GM18517 (cell line): Measurements from ENCODE around the gene ARHGEF9.
"Not testable (repeated sequence)": the region's sequence is repeated elsewhere in the genome, so short reads cannot be mapped to it uniquely, and the experiment has no call there.

ENCODE experiments used
- ATAC-seq: cut with Tn5 transposase; IDR thresholded peaks from one replicate; pipeline ENCODE4 v1.9.1; 2021; ENCODE audit warnings: mild to moderate bottlenecking, moderate library complexity; ENCODE audit not compliant: unreplicated experiment

Gene ARHGEF9

GRCh38 chrX:63784902-63785707 lies at the start of gene ARHGEF9:
ARHGEF9 (minus strand) TSS chrX:63785214; CDS start chrX:63785145, 69 bp downstream.
- no peak for ATAC-seq

DNA sequence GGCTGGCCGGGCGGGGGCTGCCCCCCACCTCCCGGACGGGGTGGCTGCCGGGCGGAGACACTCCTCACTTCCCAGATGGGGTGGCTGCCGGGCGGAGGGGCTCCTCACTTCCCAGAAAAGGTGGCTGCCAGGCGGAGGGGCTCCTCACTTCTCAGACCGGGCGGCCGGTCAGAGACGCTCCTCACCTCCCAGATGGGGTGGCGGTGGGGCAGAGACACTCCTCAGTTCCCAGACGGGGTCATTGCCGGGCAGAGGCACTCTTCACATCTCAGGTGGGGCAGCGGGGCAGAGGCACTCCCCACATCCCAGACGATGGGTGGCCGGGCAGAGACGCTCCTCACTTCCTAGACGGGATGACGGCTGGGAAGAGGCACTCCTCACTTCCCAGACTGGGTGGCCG lies 40.4 kb upstream of the ARHGEF9 start:
- ATAC-seq: not testable (repeated sequence)

GRCh38 chrX:63818156-63818555 lies 33.1 kb upstream of the ARHGEF9 start:
- no peak for ATAC-seq

DNA sequence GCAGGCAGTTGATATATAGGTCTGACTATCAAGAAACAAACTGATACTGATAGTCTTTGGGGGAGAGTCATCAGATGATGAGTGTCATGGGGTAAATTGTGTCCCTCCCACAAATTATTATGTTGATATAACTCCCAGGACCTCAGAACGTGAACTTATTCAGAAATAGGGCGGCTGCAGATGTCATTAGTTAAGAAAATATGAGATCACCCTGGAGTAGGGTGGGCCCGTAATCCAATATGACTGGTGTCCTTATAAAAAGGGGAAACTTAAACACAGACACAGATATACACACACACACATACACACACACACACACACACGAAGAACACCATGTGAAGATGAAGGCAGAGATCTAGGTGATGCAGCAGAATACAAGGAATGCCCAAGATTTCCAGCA lies 32.7 kb upstream of the ARHGEF9 start:
- ATAC-seq: no peak

DNA sequence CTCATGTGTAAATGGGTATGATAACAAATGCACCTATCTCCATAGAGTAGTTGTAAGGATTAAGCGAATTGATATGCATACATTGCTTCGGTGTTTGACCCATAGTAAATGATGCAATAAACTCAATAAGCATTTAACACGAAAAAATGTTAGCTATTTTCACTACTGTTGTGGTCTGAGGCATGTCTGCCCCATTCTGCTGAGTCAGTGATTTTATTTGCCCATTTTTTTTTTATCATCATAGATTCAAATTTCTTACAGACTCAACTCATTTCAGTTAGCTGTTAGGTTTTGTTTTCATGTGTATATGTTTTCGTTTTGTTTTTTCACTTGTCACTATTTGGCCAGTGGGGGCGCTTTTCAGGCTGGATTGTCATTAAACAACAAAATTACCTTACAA lies 27.8 kb upstream of the ARHGEF9 start:
- no peak for ATAC-seq

DNA sequence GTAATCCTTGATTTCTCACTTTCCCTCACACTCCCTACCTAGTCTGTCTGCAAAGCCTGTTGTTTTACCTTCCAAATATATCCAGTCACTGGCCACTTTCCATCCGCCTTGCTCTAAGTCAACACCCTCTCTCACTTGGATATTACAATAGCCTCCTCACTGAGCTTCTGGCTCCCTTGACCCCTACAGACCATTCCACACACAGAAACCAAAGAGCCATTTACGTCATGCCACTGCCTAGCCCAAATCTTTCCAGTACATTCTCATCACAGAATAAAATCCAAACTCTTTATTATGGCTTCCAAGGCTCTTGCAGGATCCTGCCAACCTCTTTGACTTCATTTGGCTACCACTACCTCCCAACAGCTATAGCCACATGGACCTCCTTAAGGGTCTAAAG lies 25.7 kb upstream of the ARHGEF9 start:
- ATAC-seq: no peak

DNA sequence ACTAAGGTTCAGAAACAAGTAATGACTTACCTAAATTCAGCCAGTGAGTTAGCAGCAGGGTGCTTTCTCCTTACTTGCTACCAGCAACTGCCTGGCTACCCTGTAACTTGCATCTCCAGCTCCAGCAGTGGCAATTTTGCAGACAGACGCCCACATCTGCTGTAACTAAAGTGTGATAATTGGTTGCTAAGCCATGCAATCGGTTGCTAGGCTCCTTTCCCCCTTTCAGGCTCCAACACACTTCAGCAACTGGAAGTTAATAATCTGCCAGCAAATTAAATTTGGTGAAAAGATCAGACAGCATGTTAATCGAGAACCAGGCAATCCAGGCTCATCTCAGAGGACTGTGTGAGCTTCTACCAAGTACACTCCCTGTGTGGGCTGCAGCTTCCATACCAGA lies 24.2 kb upstream of the ARHGEF9 start:
- no peak for ATAC-seq

GRCh38 chrX:63795406-63795805 lies 10.4 kb upstream of the ARHGEF9 start:
- ATAC-seq: not testable (repeated sequence)

DNA sequence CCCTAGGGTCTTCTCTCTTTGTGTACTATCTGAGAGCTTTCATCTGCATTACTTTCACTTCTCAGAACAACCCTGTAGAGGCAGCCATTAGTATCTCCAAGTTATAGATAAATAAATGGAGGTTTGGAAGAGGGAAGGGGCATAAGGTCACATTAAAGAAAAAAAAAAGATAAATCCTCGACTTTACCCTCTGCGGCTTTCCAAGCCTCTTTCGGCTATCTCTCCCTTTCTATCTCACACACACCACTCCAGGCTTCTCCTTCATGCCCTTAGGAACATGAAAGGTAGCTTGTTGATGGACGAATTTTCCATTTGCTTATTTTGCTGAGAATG lies 660 bp upstream of the ARHGEF9 start:
- ATAC-seq: no peak

GRCh38 chrX:63784346-63784901 lies 590 bp downstream of the ARHGEF9 start:
- ATAC-seq: no peak

DNA sequence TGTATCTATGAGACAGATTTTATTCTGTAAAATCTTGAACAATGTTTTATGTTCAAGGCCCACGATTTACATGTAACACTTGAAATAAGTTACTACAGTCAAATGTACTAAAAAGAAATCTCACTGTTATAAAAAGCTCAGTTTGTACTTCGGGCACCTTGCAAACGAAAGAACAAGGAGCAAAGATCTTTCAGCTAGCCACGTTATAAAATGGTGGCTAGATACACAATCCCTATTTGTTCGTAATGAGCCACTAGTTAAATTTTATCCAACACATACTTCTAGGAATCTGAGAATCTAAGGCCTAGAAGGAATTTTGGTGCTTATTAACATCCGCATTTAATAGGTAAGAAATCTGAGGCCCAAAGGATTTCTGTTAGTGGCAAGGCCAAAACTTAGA lies 2.5 kb downstream of the ARHGEF9 start:
- no peak for ATAC-seq

- no peak for ATAC-seq
These were observed 16.3 kb downstream of the ARHGEF9 start for GRCh38 chrX:63768760-63769159.

DNA sequence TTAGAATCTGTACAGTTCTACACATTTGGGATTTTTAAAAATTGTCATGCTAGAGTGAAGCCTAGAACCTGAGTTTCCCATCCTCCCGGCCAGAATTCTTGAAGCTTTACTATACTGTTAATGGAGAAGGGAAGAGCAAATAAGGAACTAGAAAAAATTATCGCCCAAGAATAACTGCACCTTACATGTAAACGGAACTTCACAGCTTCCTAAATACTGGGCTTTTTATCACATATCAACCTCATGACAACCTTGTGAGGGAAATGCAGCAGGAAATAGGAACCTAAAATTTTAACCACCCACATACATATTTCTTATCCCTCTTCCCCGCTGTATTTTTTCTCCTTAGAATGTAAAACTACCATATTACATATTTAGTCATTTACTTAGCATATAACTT lies 19.3 kb downstream of the ARHGEF9 start:
- ATAC-seq: no peak

GRCh38 chrX:63764946-63765345 lies 20.1 kb downstream of the ARHGEF9 start:
- ATAC-seq: no peak

- peak; percentile 73 for ATAC-seq
These were observed 23.4 kb downstream of the ARHGEF9 start for GRCh38 chrX:63761639-63762038.

DNA sequence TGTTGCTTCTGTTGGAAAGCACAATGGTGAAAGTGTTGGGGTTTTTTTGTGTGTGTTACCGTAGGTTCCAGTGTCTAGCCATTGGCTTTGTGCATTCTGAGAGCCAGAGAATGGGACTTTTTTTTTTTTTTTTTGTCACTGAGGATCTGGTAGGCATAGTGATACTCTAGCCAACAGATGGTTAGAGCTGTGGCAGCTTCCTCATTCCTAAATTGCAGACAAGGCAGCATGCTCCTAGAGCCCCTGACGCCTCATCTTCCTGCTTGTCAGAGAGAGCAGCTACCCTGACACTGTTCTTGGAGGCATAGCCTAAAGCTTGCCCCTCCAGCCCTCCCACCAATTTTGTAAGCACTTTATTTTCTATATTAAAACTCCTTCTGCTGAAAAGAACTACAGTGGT lies 27.0 kb downstream of the ARHGEF9 start:
- no peak for ATAC-seq

- ATAC-seq: no peak
These were observed 29.1 kb downstream of the ARHGEF9 start for GRCh38 chrX:63755892-63756291.

DNA sequence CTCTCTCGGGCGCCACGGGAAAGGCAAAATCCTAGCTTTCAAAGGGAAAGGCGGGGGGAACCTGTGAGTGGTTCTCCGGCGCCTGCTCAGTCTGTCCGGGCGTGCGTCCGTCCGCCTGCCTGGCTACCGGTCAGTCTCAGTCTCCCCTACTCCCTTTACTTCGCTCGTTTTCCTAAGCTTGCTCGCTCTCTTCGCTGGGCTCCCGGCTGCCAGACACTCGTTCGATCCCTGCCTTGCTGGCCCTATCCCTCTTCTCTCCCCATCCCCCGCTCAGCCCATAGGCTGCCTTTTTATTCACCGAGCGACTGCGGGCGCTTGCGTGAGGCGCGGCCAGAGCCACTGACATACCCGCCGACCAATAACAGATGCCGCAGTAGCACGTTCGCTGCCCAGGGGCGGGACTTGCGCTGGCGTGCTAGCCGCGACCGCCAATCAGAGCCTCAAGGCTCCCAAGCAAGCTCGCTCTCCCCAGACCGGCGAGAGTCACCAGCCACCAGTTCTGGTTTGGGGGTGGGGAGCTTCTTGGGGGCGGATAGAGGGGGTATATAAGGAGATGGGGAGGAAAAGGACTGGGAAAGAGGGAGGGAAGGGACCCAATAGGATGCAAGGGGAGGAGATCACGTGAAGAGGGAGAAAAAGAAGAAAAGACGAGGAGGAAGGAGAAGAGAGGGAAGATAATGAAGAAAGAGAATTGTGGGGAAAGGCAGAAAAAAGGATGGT lies 30.0 kb downstream of the ARHGEF9 start:
- peak; percentile 93 for ATAC-seq

GRCh38 chrX:63754136-63754859 lies 30.7 kb downstream of the ARHGEF9 start:
- ATAC-seq: no peak

DNA sequence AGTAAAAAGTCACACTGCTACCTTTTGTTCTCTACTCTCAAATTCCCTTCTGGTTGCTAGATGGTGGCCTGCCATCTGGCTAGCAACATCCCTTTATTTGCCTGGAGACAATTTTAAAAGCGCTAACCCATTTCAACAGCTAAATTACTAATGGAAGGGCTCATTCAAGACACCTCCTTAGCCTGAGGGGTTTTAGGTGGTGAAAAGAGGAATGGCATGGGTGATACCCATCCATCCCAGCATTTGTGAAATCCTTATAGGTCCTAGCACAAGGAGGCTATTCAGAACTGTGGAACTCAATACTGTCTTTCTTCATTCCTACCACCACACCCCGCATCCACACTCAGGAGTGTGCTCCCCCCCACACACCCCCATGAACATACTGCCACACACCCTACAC lies 33.5 kb downstream of the ARHGEF9 start:
- no peak for ATAC-seq

- no peak for ATAC-seq
These were observed 34.2 kb downstream of the ARHGEF9 start for GRCh38 chrX:63750811-63751210.
